ENCODE results near the gene DCLK1. TPM values are rescaled to one million over a fixed set of nuclear protein-coding genes. Genes with fewer than 3 reads are reported as not detected.

Gene DCLK1
- total RNA-seq, 1 donor from 2014 or later, result not detected

DNA sequence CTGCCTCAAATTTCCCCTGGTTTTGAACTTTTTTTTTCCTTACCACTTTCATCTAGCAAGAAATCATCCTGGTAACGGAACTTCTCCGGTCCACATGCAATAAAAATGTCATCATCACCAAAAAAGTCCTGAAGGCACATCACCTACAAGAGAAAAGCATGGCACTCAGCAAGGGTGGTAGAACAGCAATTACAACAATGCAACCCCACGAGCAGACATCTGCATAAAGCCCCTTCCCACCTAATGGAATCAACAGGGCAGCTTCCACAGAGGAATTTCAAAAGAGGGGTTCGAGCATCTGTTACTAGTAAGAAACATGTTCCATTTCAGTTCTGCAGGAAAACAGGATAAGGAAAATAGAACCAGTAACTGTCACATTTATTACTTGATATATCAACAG is 183.9 kb downstream of the DCLK1 start:
- H3K4me3 Mint-ChIP-seq, result no peak overlapping the region
- no peaks in the 10 kb centered on the region for H3K36me3 Mint-ChIP-seq (ENCODE audit: low read depth)
- ATAC-seq (ENCODE audit: low read depth) (no peak), DNase-seq (no peak)
- ChIA-PET CTCF (no interaction called here), POLR2A (no interaction called here)
- no peak for TF ChIP-seq CTCF (IDR thresholded peaks at IDR 0.05)
- H3K27ac Mint-ChIP-seq, result no peak overlapping the region
- peaks cover 9% of the 10 kb centered on the region for H3K9me3 Mint-ChIP-seq
- no peaks in the 10 kb centered on the region for H3K4me1 Mint-ChIP-seq
- intact Hi-C loops (cut with micrococcal nuclease), result no loop called here
- no peaks in the 10 kb centered on the region for H3K27me3 Mint-ChIP-seq

DNA sequence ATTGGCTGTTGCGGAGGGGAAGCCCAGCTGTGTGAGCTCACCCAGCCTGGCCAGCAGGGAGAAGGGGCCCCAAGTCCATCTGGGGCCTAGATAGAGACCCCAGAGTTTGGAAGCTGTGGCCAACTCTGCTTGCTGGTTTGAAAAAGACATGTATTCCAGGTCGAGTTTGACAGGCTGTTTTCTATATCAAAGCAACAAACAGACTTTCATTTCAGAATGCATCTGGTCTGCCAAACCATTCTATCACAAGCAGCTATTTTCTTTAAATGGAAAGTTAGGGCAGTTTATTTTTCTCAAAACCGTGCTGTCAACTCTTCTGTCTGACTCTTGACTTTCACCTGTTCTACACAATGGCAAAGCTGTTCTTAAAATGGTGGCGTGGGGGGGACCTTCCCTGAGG is 185.8 kb downstream of the DCLK1 start:
- POLR2A ChIA-PET, result no interaction called here
- DNase-seq (no peak), ATAC-seq (ENCODE audit: low read depth) (no peak)

DNA sequence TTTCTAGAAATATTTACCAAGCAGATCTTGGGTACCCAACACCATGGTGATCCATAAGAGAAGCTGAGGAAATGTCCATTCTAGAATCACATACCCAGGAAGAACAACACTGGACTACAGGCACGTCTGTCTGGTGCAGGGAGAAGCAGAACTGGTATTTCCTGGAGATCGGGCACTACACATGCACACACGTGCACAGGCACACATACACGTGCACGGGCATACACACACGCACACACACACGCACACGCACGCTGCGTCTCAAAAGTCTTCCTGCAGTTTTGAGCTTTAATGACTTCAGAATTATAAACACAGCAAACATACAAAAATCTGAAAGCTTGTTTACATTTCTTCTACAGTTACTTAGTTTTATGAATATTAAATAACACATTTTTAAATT is 189.8 kb downstream of the DCLK1 start:
- Mint-ChIP-seq H3K4me1 (no peaks in the 10 kb centered on the region), H3K4me3 (no peak overlapping the region), H3K9me3 (peaks cover 6% of the 10 kb centered on the region), H3K36me3 (ENCODE audit: low read depth) (no peaks in the 10 kb centered on the region), H3K27ac (no peak overlapping the region), H3K27me3 (no peaks in the 10 kb centered on the region)
- no peak for DNase-seq
- no peak for ATAC-seq (ENCODE audit: low read depth)
- ChIA-PET POLR2A (no interaction called here), CTCF (no interaction called here)
- intact Hi-C loops (cut with micrococcal nuclease), result no loop called here
- no peak for TF ChIP-seq CTCF (IDR thresholded peaks at IDR 0.05)

More for the DNA sequence above, 185.8 kb downstream of the DCLK1 start:
- CTCF ChIA-PET, result no interaction called here
- Mint-ChIP-seq H3K4me1 (no peaks in the 10 kb centered on the region), H3K36me3 (ENCODE audit: low read depth) (no peaks in the 10 kb centered on the region), H3K9me3 (peaks cover 6% of the 10 kb centered on the region), H3K27ac (no peak overlapping the region), H3K4me3 (no peak overlapping the region), H3K27me3 (no peaks in the 10 kb centered on the region)
- intact Hi-C loops (cut with micrococcal nuclease), result no loop called here
- no peak for TF ChIP-seq CTCF (IDR thresholded peaks at IDR 0.05)

GRCh38 chr13:35940734-35941133 is 190.4 kb downstream of the DCLK1 start:
- intact Hi-C loops (cut with micrococcal nuclease), result no loop called here
- no peak for ATAC-seq (ENCODE audit: low read depth)
- Mint-ChIP-seq H3K27me3 (no peaks in the 10 kb centered on the region), H3K4me3 (no peak overlapping the region), H3K9me3 (peaks cover 6% of the 10 kb centered on the region), H3K27ac (no peak overlapping the region), H3K36me3 (ENCODE audit: low read depth) (no peaks in the 10 kb centered on the region), H3K4me1 (no peaks in the 10 kb centered on the region)
- TF ChIP-seq CTCF (IDR thresholded peaks at IDR 0.05), result no peak
- no peak for DNase-seq
- ChIA-PET POLR2A (no interaction called here), CTCF (no interaction called here)

DNA sequence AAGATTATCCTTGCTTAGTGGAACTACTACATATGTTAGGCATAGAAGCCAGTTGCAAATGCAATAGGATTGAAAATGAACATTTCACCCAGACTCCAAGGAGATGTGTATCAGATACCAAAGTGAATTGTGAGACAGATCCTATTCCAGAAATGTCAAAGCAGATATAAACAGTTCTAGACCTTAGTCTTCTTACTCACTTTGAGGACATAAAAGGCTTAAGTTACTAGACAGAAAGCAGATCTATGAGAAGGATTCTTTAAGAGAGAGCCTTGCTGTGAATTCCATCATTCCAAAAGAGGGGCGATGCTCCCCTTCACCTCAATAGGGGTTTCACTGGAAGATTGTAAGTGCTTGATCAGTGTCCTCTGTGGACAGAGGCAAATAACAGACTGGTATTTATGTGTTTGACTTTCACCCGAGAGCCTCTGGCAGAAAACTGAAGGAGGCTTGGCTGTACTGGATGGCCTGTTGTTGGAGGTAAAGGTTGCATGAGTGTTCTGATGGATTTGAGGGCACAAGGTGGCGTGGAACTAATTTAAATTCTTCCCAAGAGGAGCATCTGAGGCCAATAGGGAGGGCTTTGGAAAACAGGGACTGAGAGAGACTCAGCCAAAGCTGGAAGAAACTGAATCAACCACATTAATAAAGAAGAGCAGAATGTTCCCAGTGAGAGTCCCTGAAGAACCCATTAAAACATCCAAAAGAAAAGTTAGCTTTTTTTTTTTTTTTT is 194.8 kb downstream of the DCLK1 start:
- ChIA-PET POLR2A (no interaction called here), CTCF (no interaction called here)
- DNase-seq (no peak), ATAC-seq (ENCODE audit: low read depth) (no peak)
- Mint-ChIP-seq H3K27me3 (no peaks in the 10 kb centered on the region), H3K4me1 (no peaks in the 10 kb centered on the region), H3K27ac (no peak overlapping the region), H3K9me3 (peaks cover 3% of the 10 kb centered on the region), H3K36me3 (ENCODE audit: low read depth) (no peaks in the 10 kb centered on the region), H3K4me3 (no peak overlapping the region)
- no peak for TF ChIP-seq CTCF (IDR thresholded peaks at IDR 0.05)
- intact Hi-C loops (cut with micrococcal nuclease), result no loop called here

All from activated B cell treated with CpG ODN at 0.5 μM for 24 hours (primary cell).